Kasumi-1 (cell line): ENCODE measurements around the gene LRRC9.
"Not testable (repeated sequence)": the region's sequence is repeated elsewhere in the genome, so short reads cannot be mapped to it uniquely, and the experiment has no call there.

Experiments used
- DNase-seq, 2 experiments: peaks; one replicate each; lab custom pipeline; 2025; lab: John Stamatoyannopoulos, UW

The LRRC9 gene

DNA sequence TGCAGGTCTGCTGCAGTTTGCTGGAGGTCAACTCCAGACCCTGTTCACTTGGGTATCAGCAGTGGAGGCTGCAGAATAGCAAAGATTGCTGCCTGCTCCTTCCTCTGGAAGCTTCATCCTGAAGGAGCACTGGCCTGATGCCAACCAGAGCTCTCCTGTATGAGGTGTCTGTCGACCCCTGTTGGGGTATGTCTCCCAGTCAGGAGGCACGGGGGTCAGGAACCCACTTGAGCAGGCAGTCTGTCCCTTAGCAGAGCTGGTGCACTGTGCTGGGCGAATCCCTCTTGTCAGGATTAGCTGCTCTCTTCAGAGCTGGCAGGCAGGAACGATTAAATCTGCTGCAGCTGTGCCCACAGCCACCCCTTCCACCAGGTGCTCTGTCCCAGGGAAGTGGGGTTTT is 37.9 kb downstream of the LRRC9 start:
- not testable (repeated sequence) for DNase-seq

DNA sequence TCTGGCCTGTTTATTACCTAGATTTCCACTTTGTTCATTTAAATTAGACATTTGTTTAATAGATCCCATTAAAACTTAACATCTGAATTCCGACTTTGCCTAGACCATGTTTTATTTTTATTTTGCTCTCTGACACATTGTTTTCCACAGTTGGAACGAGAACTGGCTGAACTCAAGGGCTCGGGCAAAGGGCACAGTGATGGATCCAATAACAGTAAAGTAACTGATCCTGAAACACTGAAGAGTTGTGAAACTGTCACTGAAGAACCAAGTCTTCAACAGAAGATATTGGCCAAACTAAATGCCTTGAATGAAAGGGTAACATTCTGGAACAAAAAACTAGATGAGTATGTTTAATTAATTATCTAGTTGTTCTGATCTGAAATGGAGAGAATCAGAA is 39.7 kb downstream of the LRRC9 start:
- DNase-seq = no peak

DNA sequence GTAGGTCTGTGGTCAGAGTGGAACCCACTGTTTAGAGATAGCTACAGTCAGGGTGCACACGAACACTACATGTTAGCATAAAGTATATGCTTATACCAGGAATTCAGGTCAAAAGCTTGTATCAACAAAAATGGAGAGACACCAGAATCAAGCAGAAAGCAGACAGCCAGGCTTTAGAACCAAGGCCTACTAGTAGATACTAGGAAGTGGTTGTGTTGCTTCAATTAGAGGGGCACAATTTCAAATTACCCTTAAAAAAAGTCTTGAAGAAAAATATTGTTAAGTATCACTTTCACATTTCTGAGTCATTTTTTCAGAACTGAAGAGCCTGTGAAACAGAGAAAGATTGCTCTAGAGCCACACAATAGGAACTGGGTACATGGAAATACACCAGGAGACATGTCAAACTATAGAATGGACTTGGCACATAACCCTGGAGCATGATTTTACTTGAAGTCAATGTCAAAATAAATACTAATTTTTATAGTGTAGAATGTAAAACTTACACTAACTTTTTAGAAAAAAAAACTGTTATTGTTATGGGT is 41.6 kb downstream of the LRRC9 start:
- no peak for DNase-seq

DNA sequence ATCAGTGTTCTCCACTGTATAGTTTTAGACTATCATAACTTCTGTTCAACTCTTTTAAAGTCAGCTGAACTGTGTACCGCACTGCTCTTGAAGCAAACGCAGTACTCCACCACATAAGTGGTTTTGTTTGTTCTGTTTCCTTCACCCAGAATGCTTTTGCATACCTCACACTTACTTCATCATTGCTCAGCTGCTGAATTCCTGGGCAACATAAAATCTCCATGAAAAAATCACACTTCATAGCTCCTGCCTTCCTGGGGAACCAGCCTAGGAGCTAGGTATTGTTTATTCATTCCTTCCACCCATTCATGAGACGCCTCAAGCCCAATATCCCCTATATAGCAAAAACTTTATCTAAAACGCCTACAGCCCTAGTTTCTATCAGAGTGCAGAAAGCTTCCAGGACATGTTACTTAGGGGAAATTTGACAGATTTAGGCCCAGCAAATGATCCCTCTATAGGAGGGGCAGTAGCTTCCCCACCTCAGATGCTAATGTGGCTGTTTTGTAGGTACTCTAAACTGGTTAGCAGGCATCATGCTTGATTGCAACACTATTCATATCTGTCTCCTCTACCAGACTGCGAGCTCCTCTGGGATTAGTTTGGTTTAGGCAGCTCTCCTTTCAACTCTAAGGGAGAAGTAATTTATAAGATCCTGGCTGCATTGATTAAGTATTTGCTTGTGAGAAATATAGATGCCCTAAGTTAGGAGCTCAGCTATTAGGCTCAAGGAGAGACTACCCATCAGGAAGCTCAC is 44.5 kb downstream of the LRRC9 start:
- no peak for DNase-seq

DNA sequence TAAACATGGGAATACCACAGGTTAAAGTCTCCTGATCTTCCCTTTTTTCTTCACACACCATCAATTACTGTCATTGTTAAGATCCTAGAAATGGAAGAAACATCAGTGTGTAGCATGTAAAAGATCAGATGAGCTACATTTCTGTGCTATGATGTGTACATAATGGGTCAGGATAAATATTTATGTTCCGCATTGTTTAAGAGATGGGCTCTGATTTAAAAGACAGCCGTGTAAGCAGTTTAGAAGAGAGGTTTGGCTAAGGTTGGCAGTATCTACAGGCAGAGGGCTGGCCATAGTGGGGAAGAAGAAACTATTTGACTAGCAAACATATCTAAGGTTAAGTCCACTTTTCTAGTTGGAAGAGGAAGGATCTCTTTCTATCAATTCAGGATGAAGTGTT is 49.4 kb downstream of the LRRC9 start:
- no peak for DNase-seq

DNA sequence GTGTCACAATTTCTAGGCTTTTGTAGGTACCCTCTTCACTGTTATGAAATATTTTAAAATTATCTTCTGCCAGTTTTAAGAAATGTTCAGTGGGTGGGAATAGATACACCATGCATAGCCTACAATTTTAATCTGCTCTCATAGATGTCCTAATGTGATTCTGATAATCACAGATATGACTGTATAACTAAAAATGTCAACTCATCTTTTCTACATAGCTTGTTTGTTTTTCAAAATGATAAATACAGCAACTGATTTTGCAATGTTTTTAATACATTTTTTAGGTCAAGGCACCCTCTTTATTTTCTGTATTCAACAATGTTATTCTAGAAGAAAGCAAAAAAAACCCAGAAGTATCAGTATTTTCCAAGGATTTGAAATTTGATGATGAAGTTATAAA is 61.6 kb downstream of the LRRC9 start:
- DNase-seq = no peak

DNA sequence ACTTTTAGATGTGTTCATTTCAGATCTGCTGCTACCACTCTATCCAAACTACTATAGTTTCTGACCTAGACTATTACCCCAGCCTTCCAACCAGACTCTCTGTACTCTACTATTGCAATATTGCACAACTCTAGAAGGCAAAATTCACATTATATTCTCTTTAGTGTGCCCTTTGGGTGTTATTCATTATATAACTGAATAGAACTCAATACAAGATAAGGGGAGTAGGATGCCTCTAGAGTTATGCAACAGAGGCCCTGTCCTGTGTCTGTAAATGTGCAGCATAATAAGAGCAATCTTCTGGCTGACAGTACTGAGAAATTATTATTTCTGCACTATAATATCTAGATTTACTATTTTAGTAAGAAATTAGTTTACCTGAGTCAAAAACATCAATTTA is 63.1 kb downstream of the LRRC9 start:
- no peak for DNase-seq

DNA sequence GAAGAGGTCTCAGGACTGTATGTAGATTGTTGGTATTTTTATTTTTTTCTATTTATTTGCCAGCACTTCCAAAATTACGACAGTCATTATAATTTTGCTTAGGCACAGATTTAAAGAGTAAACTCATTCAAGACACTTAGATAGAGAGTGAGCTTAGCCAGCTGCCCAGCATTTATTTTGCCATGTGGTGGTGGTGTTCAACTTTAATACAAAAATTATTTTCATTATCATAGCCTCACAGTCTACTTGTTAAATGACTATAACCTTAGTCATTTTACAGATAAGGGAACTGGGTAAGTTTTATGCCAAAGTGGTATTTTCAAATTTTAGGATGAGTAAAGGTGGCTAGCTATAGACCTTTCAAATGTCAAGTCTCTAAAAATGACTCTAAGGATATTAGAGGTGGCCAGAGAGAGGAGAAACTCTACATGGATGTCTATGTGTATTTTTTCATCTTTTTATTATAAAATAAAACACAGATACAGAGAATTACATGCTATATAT is 66.7 kb downstream of the LRRC9 start:
- DNase-seq = no peak

DNA sequence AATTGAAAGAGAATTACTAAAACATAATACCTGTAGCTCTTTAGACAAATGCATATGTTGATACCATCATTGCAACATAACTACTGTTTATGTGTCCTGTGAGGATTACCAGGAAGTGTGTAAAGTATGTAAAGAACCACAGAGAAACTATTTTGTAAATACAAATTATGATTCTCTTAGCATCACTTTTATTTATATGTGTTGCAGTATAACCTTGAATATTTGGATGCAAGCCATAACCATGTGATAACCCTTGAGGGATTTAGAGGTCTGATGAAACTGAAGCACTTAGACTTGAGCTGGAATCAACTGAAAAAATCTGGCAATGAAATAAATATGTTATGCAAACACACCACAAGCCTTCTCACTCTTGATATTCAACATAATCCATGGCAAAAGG is 77.5 kb downstream of the LRRC9 start:
- no peak for DNase-seq

DNA sequence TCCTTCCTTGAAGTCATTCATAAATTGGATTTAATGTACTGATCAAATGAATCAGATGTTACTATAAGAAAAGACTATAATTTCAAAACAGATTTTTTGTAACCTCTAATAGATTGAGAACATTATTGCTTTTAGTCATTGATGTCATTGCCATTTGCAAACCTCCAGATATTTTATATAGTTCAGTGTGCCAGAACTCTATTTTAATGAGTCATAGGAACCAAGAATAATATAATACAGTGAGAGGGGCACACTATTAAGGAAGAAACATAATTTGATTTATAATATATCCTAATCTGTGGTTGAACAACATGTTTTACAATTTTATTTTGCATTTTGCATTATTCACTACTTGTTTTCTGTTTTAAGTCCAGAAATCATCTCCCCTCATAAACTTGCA is 78.0 kb downstream of the LRRC9 start:
- DNase-seq = no peak

DNA sequence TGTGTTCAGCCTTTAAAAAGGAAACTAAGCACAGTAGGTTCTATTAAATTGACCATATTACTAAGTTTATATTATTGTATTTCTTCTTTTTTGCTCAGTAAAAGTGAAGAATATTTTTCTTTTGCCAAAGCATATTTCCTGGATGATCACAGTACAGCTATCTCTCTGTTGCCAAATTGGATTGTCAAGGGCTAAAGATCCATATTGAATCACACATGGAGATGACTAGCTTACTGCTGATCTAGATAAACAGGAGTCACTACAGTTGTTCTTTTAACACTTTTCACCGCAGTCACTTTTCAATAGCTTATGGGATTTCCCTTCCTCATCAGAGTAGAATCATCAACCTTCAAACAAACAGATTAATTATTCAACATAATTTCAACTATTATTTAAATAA is 78.6 kb downstream of the LRRC9 start:
- DNase-seq = no peak

DNA sequence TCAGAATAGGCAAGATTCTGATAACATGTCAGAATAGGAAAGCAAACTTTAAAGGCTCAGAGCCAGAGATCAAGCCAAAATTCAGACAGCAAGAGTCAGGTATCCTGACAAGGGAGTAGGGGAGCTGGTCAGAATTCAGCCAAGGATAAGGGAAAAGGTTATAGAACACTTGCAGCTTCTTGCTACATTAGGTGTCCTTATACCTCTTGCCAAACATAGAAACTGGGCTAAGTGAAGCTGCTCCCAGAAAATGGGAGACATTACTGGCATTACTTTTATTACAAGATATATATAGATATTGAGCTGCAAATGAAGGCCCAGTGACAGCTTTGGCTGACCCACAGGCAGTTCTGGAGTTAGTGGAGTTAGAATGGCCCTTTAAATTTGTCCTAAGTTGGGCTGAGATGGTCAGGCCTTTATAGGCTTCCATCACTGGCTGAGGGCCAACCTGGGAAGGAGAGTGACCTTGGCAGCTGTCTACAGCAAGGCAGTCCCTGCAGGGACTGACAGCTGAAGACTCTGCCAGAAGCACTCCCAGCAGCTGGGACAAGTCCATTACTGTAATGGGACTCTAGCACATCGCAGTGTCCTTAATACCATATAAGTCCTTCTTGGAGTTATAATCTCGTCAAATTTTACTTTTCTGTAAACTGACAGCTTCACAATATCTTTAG is 83.0 kb downstream of the LRRC9 start:
- DNase-seq = no peak

DNA sequence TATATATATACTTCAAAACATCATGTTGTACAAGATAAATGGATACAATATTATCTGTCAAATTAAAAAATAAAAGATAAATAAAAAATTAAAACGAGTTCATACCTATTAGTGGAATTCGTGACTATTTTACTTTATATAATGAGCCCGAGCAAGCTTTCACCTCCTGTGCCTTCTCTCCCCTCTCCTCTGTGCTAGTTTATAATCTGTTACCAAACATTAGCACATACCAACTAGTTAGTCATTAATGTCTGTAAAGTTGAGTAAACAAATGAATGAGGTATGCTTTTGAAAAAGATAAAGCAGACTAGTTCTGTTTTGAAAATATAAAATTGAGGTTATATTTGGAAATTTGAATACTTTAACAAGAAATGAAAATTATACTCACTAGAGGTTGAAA is 84.0 kb downstream of the LRRC9 start:
- no peak for DNase-seq

DNA sequence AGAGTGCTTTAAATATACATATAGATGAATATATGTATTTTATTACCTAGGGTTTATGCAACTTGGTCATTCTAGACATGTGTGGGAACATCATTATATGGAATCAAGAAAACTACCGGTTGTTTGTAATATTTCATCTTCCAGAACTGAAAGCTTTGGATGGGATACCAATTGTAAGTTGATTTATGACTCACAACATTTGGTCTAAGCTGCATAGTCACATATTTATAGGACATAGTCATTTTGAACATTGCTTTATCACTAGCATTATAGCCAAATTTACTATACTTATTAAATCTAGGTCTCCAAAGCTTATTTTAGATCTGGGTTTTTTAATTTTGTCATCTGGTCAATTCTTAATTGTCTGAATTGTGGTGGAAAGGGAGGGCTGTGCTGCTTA is 88.1 kb downstream of the LRRC9 start:
- DNase-seq = no peak

DNA sequence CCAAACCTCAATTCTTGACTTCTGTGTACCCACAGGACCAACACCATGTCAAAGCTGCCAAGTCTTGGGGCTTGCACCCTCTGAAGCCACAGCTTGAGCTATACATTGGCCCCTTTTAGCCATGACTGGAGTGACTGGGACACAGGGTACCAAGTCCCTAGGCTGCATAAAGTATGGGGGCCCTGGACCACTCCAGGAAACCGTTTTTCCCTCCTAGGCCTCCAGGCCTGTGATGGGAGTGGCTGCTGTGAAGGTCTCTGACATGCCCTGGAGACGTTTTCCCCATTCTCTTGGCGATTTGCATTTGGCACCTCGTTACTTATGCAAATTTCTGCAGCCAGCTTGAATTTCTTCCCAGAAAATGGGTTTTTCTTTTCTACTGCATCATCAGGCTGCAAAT is 90.3 kb downstream of the LRRC9 start:
- DNase-seq = not testable (repeated sequence)

DNA sequence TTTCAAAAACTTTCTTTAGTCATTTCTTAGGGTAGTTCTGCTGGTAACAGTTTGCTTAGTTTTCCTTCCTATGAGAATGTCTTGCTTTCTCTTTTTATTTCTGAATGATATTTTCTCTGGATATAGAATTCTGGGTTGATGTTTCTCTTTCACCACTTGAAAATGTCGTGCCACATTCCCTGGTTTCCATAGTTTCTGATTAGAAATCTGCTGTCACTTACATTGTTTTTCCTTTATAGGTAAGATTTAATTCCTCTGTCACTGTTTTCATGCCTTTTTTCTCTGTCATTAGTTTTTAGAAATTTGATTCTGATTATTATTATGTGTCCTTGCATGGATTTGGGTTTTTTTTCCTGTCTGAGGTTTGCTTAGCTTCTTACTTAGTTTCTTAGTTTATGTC is 94.5 kb downstream of the LRRC9 start:
- peak; percentile 7 to 10 for DNase-seq

DNA sequence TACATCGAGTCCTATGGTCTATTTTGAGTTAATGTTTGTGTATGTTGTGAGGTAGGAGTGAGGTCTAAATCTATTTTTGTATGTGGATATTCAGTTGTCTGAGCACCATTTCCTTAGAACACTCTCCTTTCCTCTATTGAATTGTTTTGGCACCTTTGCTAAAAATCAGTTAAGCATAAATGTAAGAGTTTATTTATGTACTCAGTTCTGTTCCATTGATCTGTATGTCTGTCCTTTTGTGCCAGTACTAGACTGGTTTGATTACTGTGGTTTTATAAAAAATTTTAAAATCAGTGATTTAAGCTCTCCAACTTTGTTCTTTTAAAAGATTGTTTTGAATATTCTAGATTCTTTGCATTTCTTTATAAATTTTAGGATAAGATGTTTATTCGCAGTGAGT is 101.7 kb downstream of the LRRC9 start:
- no peak for DNase-seq

DNA sequence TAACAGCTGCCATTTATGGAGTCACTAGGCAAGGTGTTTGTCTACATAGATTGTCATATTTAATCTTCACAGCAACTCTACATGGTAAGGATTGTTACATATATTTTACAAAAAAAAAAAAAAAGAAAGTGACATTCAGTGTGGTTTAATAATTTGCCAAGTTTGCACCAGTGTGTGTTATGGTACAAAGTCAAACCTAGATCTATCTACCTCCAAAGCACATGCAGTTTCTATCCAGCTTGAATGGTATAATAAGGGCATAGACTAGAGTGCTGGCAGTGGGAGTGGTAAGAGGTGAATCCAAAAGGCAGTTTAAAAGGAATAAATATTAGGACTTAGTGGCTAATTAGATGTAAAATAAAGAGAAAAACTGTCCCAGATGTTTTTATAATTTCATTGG is 105.6 kb downstream of the LRRC9 start:
- no peak for DNase-seq

DNA sequence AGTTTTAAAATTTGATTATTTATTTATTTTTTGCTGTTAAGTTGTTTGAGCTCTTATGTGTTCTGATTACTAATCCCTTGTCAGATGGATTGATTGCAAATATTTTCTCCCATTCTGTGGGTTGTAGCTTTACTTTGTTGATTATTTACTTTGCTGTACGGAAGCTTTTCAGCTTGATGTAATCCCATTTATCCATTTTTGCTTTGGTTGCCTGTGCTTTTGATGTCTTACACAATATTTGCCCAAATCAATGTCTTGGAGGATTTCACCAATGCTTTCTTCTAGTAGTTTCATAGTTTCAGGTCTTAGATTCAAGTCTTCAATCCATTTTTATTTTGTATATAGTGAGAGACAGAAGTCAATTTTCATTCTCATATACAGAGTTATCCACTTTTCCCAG is 115.2 kb downstream of the LRRC9 start:
- DNase-seq = no peak

DNA sequence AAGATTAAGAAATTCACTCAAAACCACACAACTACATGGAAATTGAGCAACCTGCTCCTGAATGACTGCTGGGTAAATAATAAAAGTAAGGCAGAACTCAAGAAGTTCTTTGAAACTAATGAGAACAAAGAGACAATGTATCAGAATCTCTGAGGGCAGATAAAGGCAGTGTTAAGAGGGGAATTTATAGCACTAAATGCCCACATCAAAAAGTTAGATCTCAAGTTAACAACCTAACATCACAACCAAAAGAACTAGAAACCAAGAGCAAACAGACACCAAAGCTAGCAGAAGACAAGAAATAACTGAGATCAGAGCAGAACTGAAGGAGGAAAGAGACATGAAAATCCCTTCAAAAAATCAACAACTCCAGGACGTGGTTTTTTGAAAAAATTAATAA is 128.0 kb downstream of the LRRC9 start:
- not testable (repeated sequence) for DNase-seq

DNA sequence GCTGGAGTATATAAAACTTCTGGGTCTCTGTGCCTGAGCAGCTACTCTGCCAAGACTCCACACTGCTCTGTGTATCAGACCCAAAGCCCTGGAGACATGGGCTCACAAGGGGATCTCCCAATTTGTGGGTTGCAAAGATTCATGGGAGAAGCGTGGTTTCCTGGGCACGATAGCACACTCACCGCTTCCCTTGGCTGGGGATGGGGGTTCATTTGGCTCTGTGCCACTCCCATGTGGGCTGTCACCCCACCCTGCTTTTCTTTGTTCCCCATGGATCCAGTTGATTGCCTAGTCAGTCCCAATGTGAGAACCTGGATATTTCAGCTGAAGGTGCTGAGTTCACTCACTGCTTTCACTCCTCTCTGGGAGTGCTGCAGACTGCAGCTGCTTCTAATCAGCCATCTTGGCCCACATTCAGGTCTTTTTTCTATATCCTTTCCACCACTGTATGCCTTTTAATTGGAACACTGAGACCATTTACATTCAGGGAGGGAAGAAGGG is 131.8 kb downstream of the LRRC9 start:
- no peak for DNase-seq

DNA sequence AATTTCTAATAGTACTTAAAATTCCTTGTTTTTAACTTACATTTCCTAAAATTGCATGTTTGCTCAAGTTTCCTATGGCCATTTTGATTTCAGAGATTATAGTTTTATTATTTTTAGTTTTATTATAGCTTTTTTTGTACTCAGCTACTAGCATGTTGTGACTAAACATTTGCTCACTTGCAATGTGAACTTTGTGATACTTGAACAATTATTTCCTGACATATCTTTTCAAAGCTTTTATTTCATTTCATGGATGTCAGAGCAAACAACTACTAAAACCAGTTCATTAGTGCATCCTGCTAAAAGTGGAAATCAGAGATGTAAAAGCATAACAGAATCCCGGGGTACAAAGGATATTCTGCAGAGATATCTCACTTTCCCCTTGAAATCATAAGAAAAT is 138.1 kb downstream of the LRRC9 start:
- DNase-seq = no peak

DNA sequence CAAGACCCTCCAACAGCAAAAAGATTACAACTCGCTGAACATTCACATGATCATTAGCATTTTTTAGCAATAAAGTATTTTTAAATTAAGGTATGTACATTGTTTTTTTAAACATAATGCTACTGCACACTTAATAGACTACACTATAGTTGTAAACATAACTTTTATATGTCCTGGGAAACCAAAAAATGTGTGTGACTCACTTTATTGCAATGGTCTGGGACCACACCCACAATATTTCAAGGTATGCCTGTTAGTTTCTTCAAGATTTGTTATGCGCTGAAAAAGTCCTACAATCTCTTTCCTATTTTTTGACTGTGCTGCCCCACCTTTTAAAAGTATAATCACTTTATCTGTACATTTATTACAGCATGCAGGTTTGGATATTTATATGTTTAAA is 141.4 kb downstream of the LRRC9 start:
- no peak for DNase-seq
